Activated CD4-positive, CD25-positive, alpha-beta regulatory T cell treated with anti-CD3 and anti-CD28 coated beads, Interleukin-2, amount 50 U/mL, for 24 hours (primary cell): ENCODE measurements around the gene HOXD13.

Experiments
- ATAC-seq, 2 donors: fragments of 150-1000 bp; cut with Tn5 transposase; one replicate each; pipeline ENCODE4 v1.10.0; 2021; ENCODE audit warnings: mild to moderate bottlenecking in 1 of 2, moderate library complexity in 1 of 2

HOXD13 gene

GRCh38 chr2:176132205-176133171 is 40.0 kb downstream of the HOXD13 start:
- ATAC-seq, result no peak

- no peak for ATAC-seq
These were observed 40.9 kb downstream of the HOXD13 start for GRCh38 chr2:176133389-176133788.

DNA sequence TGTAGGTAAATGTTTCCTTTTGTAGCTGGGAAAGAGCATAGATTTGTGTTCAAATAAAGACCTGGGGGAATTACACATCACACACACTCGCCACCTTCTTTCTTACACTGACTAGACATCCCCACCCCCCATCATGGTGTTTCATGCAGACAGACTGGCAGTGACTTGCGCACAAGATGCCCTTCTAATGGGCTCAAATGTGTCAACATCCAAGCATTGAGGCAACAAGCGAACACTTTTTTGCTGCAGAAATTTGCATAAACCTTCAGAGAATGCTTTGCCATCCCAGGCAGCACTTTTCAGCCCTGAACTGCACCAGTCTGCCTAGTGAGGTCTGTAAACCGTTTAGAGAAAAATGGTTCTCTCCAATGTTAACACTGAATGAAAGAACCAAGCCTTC is 41.5 kb downstream of the HOXD13 start:
- no peak for ATAC-seq

DNA sequence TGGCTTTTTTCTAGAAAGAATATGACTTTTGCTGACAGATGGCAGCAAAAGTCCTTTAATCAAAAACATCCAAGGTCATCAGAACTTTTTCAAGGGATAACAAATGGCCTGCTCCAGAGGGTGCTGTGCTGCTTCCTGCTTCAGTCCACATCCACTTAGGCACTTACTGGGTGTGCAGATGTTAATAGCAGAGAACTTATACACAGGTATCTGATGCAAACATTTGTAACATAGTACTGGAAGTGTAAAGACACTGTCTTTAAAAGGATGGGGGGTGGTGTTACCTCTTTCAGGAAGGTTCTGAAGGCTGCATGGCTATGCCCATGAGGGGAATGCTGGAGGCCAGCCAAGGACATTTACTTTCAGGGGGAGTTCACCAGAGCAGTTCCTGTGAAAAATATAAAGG is 42.5 kb downstream of the HOXD13 start:
- no peak for ATAC-seq

GRCh38 chr2:176136374-176137251 is 44.1 kb downstream of the HOXD13 start:
- ATAC-seq, result no peak

DNA sequence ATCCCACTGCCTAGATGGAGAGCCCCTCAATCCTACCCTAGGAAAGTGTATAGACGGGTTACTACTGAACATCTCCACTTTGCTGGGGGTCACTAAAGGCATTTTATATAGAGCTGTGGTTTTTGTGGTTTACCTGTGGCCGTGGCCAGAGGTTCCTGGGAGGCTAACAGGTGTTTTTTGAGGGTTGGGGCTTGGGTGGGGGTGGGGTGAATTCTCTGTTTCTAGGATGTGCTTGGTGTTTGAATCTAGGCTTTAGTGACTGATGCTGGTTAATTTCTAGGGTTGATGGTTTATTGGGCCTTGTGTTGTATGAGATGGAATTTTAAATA is 44.7 kb downstream of the HOXD13 start:
- ATAC-seq, result no peak

- no peak for ATAC-seq
These were observed 45.4 kb downstream of the HOXD13 start for GRCh38 chr2:176137906-176138305.

DNA sequence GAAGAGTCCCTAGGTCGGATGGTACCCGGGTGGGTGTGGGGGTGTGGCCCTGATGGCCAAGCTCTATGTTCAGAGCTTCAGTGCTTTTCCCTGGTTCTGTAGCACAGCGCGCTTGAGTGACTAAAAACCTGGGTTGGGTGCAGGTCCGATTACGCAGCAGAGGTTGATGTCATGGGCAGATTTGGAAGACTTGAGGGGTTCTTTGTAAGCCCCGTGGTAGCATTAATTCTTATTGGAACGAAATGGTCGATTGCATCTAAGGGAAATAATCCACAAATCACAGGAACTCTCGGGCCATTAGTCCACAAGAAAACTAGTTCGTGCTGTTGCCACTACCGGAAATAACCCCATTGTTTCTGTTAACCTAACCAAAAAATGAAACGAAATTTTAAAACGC is 46.0 kb downstream of the HOXD13 start:
- ATAC-seq, result no peak

GRCh38 chr2:176138923-176139660 is 46.6 kb downstream of the HOXD13 start:
- ATAC-seq, result no peak

- no peak for ATAC-seq
These were observed 47.4 kb downstream of the HOXD13 start for GRCh38 chr2:176139661-176140512.

GRCh38 chr2:176140513-176141317 is 48.2 kb downstream of the HOXD13 start:
- ATAC-seq, result peak; percentile 63 to 67

DNA sequence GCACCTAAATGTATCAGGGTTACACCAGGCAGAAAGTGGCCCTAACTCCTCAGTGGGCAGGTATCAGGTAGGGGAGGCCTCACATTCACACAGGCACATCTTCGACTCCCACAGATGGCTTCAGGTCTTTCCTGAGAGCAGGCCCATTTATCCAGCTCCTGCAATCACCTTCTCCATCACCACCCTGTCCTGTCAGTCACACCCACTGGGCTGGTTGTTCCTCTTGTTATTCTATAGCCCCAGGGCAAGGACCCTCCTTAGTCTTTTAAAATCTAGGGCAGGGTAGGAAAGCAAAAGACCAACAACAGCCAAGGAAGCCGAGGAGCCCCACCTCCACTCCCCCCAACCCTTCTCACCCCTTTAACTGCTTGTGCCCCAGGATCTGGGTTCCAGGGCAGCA is 49.8 kb downstream of the HOXD13 start:
- no peak for ATAC-seq
